Measurements from ENCODE around the gene KIFC3.
"Not testable (repeated sequence)": the region's sequence is repeated elsewhere in the genome, so short reads cannot be mapped to it uniquely, and the experiment has no call there.

KIFC3 gene

GRCh38 chr16:57837305-57838125 lies 35.2 kb upstream of the KIFC3 start:
- Histone ChIP-seq H3K27me3 (ENCODE audit: control insufficient read depth, low read length) (peaks cover 4% of the 10 kb centered on the region; the same call in 1 of the 2 replicates), H3F3A (ENCODE audit: control insufficient read depth, insufficient read depth) (no peaks in the 10 kb centered on the region), H3K9me2 (replicated peaks; ENCODE audit: control insufficient read depth, low read length) (no peaks in the 10 kb centered on the region), H3K9me3 (ENCODE audit: control insufficient read depth, insufficient read depth, low read length) (no peaks in the 10 kb centered on the region), H3K4me3 (ENCODE audit: low read length) (no peak overlapping the region), H3K79me2 (ENCODE audit: control insufficient read depth, low read length) (no peaks in the 10 kb centered on the region), H4K20me1 (ENCODE audit: control insufficient read depth, insufficient read depth, low read depth, low read length) (no peaks in the 10 kb centered on the region), H3K36me3 (ENCODE audit: control insufficient read depth, low read length) (no peaks in the 10 kb centered on the region), H3K4me2 (ENCODE audit: low read length) (no peak overlapping the region), H3K27ac (ENCODE audit: low read depth, low read length) (no peak overlapping the region), H3K4me1 (ENCODE audit: control insufficient read depth, low read length) (no peaks in the 10 kb centered on the region)
- TF ChIP-seq, protein P1, sequence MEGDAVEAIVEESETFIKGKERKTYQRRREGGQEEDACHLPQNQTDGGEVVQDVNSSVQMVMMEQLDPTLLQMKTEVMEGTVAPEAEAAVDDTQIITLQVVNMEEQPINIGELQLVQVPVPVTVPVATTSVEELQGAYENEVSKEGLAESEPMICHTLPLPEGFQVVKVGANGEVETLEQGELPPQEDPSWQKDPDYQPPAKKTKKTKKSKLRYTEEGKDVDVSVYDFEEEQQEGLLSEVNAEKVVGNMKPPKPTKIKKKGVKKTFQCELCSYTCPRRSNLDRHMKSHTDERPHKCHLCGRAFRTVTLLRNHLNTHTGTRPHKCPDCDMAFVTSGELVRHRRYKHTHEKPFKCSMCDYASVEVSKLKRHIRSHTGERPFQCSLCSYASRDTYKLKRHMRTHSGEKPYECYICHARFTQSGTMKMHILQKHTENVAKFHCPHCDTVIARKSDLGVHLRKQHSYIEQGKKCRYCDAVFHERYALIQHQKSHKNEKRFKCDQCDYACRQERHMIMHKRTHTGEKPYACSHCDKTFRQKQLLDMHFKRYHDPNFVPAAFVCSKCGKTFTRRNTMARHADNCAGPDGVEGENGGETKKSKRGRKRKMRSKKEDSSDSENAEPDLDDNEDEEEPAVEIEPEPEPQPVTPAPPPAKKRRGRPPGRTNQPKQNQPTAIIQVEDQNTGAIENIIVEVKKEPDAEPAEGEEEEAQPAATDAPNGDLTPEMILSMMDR (IDR thresholded peaks at IDR 0.05; ENCODE audit: low read depth, low read length, poor library complexity, severe bottlenecking), result no peak
- TF ChIP-seq EZH2phosphoT487 (IDR thresholded peaks at IDR 0.05; ENCODE audit: borderline replicate concordance, low read length), result no peak

DNA sequence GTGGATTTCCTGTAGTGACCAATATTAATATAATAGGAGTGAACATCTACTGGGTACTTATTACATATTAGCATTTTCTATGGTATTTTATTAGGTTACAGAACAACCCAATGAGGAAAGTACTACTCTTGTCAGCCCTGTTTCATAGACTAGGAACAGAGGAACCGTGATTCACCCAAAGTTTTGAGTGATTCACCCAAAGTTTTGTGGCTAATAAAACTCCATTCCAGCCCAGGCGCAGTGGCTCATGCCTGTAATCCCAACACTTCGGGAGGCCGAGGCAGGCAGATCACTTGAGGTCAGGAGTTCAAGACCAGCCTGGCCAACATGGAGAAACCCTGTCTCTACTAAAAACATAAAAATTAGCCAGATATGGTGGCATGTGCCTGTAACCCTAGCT lies 33.1 kb upstream of the KIFC3 start:
- H3K4me2 ChIP-seq (ENCODE audit: low read length); H3K9me2 ChIP-seq (replicated peaks; ENCODE audit: control insufficient read depth, low read length); H3K79me2 ChIP-seq (ENCODE audit: control insufficient read depth, low read length); H3K36me3 ChIP-seq (ENCODE audit: control insufficient read depth, low read length); H4K20me1 ChIP-seq (ENCODE audit: control insufficient read depth, insufficient read depth, low read depth, low read length); H3K27ac ChIP-seq (ENCODE audit: low read depth, low read length); H3F3A ChIP-seq (ENCODE audit: control insufficient read depth, insufficient read depth); H3K9me3 ChIP-seq (ENCODE audit: control insufficient read depth, insufficient read depth, low read length); H3K4me1 ChIP-seq (ENCODE audit: control insufficient read depth, low read length); H3K4me3 ChIP-seq (ENCODE audit: low read length); H3K27me3 ChIP-seq (ENCODE audit: control insufficient read depth, low read length): not testable (repeated sequence)

DNA sequence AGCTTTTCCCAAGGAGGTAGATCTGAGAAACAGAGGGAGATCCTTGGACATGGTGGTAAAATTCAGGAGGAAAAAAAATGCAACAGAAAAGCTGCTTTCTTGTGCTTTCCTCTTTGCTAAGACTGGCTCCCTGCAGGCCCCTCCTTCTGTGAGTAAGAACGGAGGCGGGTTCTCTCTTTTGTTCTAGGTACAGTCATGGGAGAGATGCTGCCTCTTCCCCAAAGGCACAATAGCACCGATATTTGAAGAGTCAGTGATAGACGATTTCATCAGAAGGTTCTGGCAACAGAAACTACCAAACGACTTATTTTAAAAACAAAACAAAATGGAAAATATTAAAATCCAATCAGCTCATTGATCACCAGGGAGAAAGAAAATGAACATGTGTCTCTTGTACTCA lies 32.6 kb upstream of the KIFC3 start:
- Histone ChIP-seq H3K4me3 (ENCODE audit: low read length) (no peak overlapping the region), H3F3A (ENCODE audit: control insufficient read depth, insufficient read depth) (no peaks in the 10 kb centered on the region), H3K27me3 (ENCODE audit: control insufficient read depth, low read length) (peaks cover 4% of the 10 kb centered on the region; the same call in 1 of the 2 replicates), H3K27ac (ENCODE audit: low read depth, low read length) (no peak overlapping the region), H3K4me2 (ENCODE audit: low read length) (no peak overlapping the region), H3K4me1 (ENCODE audit: control insufficient read depth, low read length) (no peaks in the 10 kb centered on the region), H3K79me2 (ENCODE audit: control insufficient read depth, low read length) (no peaks in the 10 kb centered on the region), H3K9me2 (replicated peaks; ENCODE audit: control insufficient read depth, low read length) (no peaks in the 10 kb centered on the region), H3K9me3 (ENCODE audit: control insufficient read depth, insufficient read depth, low read length) (no peaks in the 10 kb centered on the region), H3K36me3 (ENCODE audit: control insufficient read depth, low read length) (no peaks in the 10 kb centered on the region), H4K20me1 (ENCODE audit: control insufficient read depth, insufficient read depth, low read depth, low read length) (no peaks in the 10 kb centered on the region)
- TF ChIP-seq, protein P1 (IDR thresholded peaks at IDR 0.05; ENCODE audit: low read depth, low read length, poor library complexity, severe bottlenecking), result no peak
- TF ChIP-seq EZH2phosphoT487 (IDR thresholded peaks at IDR 0.05; ENCODE audit: borderline replicate concordance, low read length), result no peak

DNA sequence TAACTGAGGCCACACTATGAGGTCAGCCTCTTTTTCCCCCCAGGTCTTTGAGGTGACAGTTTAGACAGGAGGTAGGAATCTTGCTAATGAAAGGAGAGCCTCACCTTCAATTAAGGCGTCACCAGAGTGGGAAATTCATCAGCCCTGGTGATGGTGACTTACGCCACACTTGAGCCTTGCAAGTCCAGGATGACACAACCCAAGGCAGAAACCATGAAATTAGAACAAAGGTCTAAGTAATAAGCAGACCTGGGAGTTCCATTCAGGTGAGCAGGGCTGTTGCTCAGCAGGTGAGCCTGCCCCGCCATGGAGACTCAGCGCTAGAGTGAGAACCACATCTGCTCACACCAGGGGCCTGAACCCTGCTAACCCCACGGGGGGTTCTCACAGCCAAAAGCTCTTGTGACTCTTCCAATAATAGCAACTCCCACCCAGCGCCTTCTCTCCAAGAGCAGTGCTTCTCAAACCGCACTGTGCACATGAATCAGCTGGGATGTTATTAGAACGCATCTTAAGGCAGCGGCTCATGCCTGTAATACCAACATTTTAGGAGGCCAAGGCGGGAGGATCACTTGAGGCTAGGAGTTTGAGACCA lies 28.7 kb upstream of the KIFC3 start:
- TF ChIP-seq, protein P1 (IDR thresholded peaks at IDR 0.05; ENCODE audit: low read depth, low read length, poor library complexity, severe bottlenecking), result no peak
- no peak for TF ChIP-seq EZH2phosphoT487 (IDR thresholded peaks at IDR 0.05; ENCODE audit: borderline replicate concordance, low read length)
- no peaks in the 10 kb centered on the region for H3F3A ChIP-seq (ENCODE audit: control insufficient read depth, insufficient read depth)
- H3K27me3 ChIP-seq (ENCODE audit: control insufficient read depth, low read length), result peaks cover 4% of the 10 kb centered on the region; the same call in 1 of the 2 replicates
- H3K36me3 ChIP-seq (ENCODE audit: control insufficient read depth, low read length), result no peaks in the 10 kb centered on the region
- no peaks in the 10 kb centered on the region for H3K4me1 ChIP-seq (ENCODE audit: control insufficient read depth, low read length)
- no peaks in the 10 kb centered on the region for H3K9me2 ChIP-seq (replicated peaks; ENCODE audit: control insufficient read depth, low read length)
- H3K79me2 ChIP-seq (ENCODE audit: control insufficient read depth, low read length), result no peaks in the 10 kb centered on the region
- no peak overlapping the region for H3K4me3 ChIP-seq (ENCODE audit: low read length)
- H3K27ac ChIP-seq (ENCODE audit: low read depth, low read length), result no peak overlapping the region
- H3K4me2 ChIP-seq (ENCODE audit: low read length), result no peak overlapping the region
- H3K9me3 ChIP-seq (ENCODE audit: control insufficient read depth, insufficient read depth, low read length), result no peaks in the 10 kb centered on the region
- H4K20me1 ChIP-seq (ENCODE audit: control insufficient read depth, insufficient read depth, low read depth, low read length), result no peaks in the 10 kb centered on the region

All from DOHH2 (cell line).